SK-N-SH treated with all-trans-retinoic acid at 6 μM for 48 hours (cell line): ENCODE results near the gene SURF2.

Experiments
- CSDC2 ChIP-seq: fragments of 250-450 bp; sonication (Bioruptor Pico); IDR thresholded peaks from 2 replicates; pipeline ENCODE4 v1.5.0; 2020; ENCODE audit warnings: mild to moderate bottlenecking, moderate library complexity
- ZNF8 ChIP-seq: fragments of 450-650 bp; formaldehyde crosslinking; IDR thresholded peaks from 2 replicates; pipeline ENCODE4 v1.5.0; 2020; ENCODE audit warnings: mild to moderate bottlenecking, moderate library complexity

- TF ChIP-seq ZNF8 (CRISPR knock-in tag) = no peak
- TF ChIP-seq CSDC2 = no peak
Observed at GRCh38 chr9:133405508-133406438, 49.4 kb downstream of the SURF2 start.
